Epithelial cell of proximal tubule (primary cell): Measurements from ENCODE around the gene CAMP. TPM values are rescaled to one million over a fixed set of nuclear protein-coding genes. Genes with fewer than 3 reads are reported as not detected.
A peak's percentile ranks its signal among the peaks of the same experiment; 100 is the strongest.

Experiments used
- DNase-seq: peaks from one replicate; pipeline ENCODE4 v3.0.0-alpha.2; 2011; ENCODE audit warnings: low read depth
- H3K4me3 ChIP-seq: 2 replicates; pipeline ENCODE4 v1.5.1; 2011; ENCODE audit warnings: low read depth, mild to moderate bottlenecking, low read length
- CTCF ChIP-seq: conservative IDR thresholded peaks from 2 replicates; pipeline ENCODE4 v1.5.1; 2012; ENCODE audit warnings: low read depth, mild to moderate bottlenecking, low read length
- total RNA-seq: library from RNA; depleted of rRNA; stranded (reverse); fragments of >200 nt; gene quantifications from 2 replicates; pipeline ENCODE4 v1.2.3, GENCODE V29; 2015

Gene CAMP
- total RNA-seq, 1 donor from 2014 or later = not detected

- peak overlapping the region; percentile 96 for H3K4me3 ChIP-seq
- no peak for DNase-seq
- no peak for TF ChIP-seq CTCF
Measured at GRCh38 chr3:48186631-48187300, 36.5 kb upstream of the CAMP start.

- peak overlapping the region; percentile 96 for H3K4me3 ChIP-seq
- no peak for TF ChIP-seq CTCF
- DNase-seq = no peak
Measured at GRCh38 chr3:48187301-48187578, 36.1 kb upstream of the CAMP start.

GRCh38 chr3:48187579-48188265 is 35.6 kb upstream of the CAMP start:
- DNase-seq = no peak
- peak overlapping the region; percentile 96 for H3K4me3 ChIP-seq
- no peak for TF ChIP-seq CTCF

- peak; percentile 89 for DNase-seq
Measured at GRCh38 chr3:48188266-48189201, 34.8 kb upstream of the CAMP start, which contains the start of gene CDC25A. CDC25A (minus strand) TSS chr3:48188417; CDS start chr3:48187947, 470 bp downstream.

GRCh38 chr3:48189321-48189720 is 34.0 kb upstream of the CAMP start:
- no peak for DNase-seq
- TF ChIP-seq CTCF = no peak

More at GRCh38 chr3:48188266-48189201, 34.8 kb upstream of the CAMP start, which contains the start of gene CDC25A:
- no peak for TF ChIP-seq CTCF
- peak within 1 kb of the TSS; percentile 96 for H3K4me3 ChIP-seq

GRCh38 chr3:48190911-48191310 is 32.4 kb upstream of the CAMP start:
- no peak for DNase-seq
- no peak overlapping the region for H3K4me3 ChIP-seq
- TF ChIP-seq CTCF = no peak

More at GRCh38 chr3:48189321-48189720, 34.0 kb upstream of the CAMP start:
- no peak overlapping the region for H3K4me3 ChIP-seq
